Measurements from ENCODE around the gene AP3D1.
"Not testable (repeated sequence)": the region's sequence is repeated elsewhere in the genome, so short reads cannot be mapped to it uniquely, and the experiment has no call there.

Gene AP3D1

GRCh38 chr19:2151339-2152229 lies at the start of gene AP3D1:
TSS of gene AP3D1 (minus strand) at chr19:2151566. CDS start at chr19:2151334, 232 bp downstream.
- DNase-seq (ENCODE audit: low spot score): peak; percentile 100

DNA sequence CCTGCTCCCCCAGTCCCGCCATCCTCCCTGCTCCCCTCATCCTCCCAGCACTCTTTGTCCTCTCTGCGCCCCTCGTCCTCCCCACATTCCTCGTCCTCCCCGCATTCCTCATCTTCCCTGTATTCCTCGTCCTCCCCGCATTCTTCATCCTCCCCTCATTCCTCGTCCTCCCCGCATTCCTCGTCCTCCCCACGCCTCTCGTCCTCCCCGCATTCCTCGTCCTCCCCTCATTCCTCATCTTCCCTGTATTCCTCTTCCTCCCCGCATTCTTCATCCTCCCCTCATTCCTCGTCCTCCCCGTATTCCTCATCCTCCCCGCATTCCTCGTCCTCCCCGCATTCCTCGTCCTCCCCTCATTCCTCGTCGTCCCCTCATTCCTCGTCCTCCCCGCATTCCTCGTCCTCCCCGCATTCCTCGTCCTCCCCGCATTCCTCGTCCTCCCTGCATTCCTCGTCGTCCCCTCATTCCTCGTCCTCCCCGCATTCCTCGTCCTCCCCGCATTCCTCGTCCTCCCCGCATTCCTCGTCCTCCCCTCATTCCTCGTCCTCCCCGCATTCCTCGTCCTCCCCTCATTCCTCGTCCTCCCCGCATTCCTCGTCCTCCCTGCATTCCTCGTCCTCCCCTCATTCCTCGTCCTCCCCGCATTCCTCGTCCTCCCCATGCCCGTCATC lies 49.4 kb upstream of the AP3D1 start:
- not testable (repeated sequence) for DNase-seq (ENCODE audit: low spot score)

- DNase-seq (ENCODE audit: low spot score): no peak
Measured at GRCh38 chr19:2199861-2200623, 48.7 kb upstream of the AP3D1 start.

DNA sequence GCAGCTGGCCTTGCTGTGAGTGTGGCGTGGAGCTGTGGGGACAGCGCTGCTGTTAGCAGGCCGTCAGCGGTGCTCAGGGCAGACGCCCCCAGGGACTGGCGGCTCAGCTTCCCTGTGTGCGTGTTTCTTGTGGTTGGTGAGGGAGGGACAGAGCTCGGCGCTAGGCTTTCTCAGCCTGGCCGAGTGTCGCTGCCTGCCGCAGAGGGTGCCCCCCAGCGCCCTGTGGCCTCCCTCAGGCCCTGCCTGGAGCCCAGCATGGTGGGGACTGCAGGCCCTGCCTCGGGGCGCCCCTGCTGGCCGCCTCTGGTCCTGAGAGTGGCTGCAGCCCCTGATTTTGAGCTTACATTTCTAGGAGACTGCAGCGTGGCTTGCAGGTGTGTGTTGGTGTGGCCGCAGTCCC lies 47.8 kb upstream of the AP3D1 start:
- DNase-seq (ENCODE audit: low spot score): no peak

GRCh38 chr19:2198317-2198716 lies 47.0 kb upstream of the AP3D1 start:
- no peak for DNase-seq (ENCODE audit: low spot score)

- no peak for DNase-seq (ENCODE audit: low spot score)
Measured at GRCh38 chr19:2197270-2197669, 45.9 kb upstream of the AP3D1 start.

DNA sequence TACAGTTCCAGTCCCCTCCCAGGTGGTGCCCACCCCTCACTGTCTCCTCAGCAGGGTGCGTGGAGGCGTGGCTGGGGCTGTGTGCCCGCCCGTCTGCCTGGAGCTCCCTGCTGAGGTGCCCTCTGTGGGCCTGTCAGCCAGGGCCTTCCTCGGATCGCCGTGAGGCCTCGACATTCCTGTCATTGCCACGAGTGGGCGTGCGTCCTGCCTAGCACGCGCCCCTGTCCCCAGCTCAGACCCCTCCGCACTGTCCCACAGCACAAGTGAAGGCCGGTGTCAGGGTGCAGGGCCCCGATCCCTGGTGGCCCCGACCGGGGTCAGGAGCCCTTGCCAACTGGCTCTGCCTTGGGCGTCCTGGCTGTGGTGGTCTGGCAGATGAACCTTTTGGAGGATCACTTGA lies 44.5 kb upstream of the AP3D1 start:
- no peak for DNase-seq (ENCODE audit: low spot score)

DNA sequence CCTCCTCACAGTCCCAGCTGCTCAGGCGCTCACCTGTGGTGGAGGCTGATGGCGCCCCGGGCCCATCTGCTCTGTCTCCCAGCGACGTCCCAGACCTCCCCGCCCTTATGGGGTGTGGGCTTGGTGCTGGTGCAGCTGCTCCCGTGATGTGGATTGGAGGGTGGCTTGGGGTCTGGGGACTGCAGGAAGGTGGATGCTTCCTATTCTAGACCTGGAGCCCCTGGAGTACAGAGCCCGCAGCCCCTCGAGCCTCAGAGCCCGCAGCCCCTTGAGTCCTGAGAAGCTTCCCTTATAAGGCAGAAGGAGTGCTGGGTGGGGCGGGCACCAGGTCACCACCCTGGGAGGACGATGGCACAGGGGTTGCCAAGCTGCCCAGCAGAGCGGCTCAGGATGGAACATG lies 44.0 kb upstream of the AP3D1 start:
- DNase-seq (ENCODE audit: low spot score): no peak

- DNase-seq (ENCODE audit: low spot score): no peak
Measured at GRCh38 chr19:2194513-2195078, 43.2 kb upstream of the AP3D1 start.

DNA sequence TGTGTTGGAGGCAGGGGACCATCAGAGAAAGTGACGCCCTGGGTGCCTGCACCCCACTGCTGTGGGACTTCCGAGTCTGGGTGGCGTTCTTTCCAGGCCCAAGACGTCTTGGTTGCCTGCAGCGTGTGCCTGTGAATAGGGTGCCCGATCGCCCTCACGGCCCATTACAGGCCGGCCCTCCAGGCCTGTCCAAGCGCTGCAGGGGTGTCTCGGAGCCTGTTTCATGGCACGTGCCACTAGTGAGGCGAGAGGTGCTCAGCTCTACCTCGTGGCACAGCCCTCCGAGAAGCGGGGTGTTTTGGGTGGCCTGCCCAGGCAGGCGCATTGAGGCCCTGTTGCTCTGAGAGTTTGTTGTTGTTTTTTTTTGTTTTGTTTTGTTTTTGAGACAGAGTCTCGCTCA lies 42.4 kb upstream of the AP3D1 start:
- DNase-seq (ENCODE audit: low spot score): no peak

DNA sequence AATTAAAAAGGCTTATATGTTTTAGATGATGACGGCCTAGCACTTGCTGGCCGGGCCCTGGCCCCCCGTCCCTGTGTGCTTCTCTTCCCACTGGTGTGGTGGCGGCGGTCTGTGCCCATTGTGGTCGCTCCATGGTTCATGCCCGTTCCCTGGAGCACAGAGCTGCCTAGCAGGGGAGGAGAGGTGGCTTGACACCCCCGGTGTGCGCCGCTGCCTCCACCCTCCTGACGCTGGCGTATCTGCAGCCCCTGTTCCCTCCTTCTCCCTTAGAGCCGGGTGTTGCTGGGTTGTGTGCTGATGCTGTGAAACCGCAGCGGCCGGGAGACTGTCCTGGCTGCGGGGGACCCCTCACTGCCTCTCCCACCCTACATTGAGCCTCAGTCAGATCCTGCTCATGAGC lies 41.5 kb upstream of the AP3D1 start:
- no peak for DNase-seq (ENCODE audit: low spot score)

DNA sequence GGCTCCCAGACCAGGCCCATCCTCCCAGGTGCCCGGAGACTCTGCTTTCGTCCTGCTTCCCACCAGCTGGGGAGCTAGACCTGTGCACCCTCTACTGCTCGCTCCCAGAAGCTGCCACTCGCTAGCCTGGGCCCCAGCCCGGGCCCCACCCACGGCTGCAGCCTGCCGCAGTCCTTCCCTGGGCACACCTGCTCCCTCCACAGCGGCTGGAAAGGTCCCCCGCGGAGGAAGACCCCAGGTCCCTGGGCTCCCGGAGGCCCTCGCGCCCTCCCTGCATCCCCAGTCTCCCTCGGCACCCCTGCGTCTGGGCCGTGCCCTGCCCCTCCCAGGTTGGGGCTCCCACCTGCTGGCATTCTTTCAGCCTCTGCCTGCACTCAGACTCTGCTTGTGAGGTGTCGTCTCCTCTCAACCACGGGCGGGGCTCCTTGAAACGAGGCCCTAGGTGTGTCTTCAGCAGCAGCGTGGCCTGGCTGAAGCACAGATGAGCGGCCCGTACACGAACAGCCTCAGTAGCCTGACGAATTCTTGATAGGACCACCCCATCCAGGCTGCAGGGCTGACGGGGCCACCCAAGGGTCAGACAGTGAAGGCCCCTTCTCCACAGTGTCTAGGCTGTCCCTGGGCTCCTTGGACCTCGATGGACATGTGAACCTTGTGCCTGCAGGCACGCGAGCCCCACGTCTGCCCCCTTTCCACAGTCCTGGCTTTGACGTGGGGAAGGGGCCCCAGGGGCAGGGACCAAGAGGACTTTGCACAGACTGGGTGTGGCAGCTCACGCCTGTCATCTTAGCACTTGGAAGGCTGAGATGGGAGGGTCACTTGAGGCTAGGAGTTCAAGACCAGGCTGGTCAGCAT lies 40.3 kb upstream of the AP3D1 start:
- no peak for DNase-seq (ENCODE audit: low spot score)

DNA sequence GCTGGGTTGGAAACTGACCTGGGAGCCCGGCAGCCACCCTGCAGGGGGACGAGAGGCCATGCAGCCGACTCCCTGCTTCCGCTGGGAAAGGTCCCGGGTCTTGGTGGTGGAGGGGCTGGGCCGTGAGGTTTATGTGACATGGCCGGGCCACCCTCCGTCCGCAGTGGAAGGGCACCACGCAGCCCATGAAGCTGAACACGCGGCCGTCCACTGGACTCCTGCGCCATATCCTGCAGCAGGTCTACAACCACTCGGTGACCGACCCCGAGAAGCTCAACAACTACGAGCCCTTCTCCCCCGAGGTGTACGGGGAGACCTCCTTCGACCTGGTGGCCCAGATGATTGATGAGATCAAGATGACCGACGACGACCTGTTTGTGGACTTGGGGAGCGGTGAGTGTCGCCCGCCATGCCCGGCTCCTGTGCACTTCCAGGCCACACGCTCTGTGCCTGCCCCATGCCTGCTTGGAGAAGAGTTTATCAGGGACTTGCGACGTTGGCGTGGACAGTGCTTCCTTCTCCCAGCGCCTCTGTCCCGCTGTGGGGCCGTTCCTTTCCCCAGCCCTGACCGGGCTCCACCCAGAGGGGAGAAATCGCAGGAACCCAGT lies 39.6 kb upstream of the AP3D1 start:
- no peak for DNase-seq (ENCODE audit: low spot score)

- no peak for DNase-seq (ENCODE audit: low spot score)
Measured at GRCh38 chr19:2189880-2190279, 38.5 kb upstream of the AP3D1 start.

- DNase-seq (ENCODE audit: low spot score): no peak
Measured at GRCh38 chr19:2188708-2189385, 37.5 kb upstream of the AP3D1 start.

DNA sequence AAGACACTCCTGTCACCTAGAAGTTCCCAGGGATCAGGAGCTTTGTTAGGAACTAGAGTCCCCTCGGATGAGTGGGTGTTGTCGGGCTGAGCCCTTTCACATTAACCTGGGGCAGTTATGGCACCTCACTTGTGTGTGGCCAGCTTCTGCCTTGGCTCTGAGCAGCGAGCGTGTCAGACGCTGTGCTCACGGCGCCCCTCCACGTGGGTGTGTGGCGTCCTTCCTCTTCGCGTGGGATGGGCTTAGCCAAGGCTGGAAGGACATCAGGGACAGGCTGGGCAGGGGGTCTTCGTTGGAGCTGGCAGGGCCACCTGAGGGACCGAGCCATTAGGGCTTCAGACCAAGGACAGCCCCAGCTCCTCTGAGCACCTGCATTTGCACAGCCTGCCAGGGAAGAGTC lies 35.8 kb upstream of the AP3D1 start:
- DNase-seq (ENCODE audit: low spot score): no peak

GRCh38 chr19:2186071-2186846 lies 34.9 kb upstream of the AP3D1 start:
- DNase-seq (ENCODE audit: low spot score): no peak

DNA sequence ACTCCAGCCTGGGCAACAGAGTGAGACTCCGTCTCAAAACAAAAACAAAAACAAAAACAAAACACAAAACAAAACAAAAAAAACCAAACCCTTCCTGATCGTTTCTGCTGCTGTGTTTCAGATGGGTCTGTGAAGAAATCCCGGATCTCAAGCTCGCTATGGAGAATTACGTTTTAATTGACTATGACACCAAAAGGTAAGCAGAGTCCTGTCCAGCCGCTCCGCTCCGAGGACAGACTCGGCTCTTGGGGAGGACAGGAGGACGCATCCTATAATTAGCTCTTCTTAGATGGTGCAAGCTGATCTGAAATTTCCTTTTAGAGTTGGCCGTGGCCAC lies 34.3 kb upstream of the AP3D1 start:
- DNase-seq (ENCODE audit: low spot score): no peak

- DNase-seq (ENCODE audit: low spot score): no peak
Measured at GRCh38 chr19:2184422-2184975, 33.1 kb upstream of the AP3D1 start.

DNA sequence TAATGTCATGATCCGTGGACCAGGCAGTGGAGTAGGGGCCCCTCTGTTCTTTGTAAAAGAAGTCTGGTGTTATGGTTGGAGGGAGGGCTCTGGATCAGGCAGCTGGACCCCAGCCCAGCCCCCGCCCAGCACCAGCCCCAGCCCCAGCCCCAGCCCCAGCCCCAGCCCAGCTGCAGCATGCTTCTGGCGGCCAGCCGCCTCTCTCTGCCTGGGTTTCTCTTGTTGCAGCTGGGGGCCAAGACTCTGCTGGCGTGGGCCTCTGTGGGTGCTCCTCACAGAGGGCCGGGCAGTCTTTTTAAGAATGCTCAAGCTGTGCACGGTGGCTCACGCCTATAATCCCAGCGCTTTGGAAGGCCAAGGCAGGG lies 30.2 kb upstream of the AP3D1 start:
- DNase-seq (ENCODE audit: low spot score): no peak
